Daoy (cell line): ENCODE results near the gene RPS6KA2. TPM values are rescaled to one million over a fixed set of nuclear protein-coding genes. Genes with fewer than 3 reads are reported as not detected.
A peak's percentile ranks its signal among the peaks of the same experiment; 100 is the strongest.
"Not testable (repeated sequence)": the region's sequence is repeated elsewhere in the genome, so short reads cannot be mapped to it uniquely, and the experiment has no call there.

Experiments used
- DNase-seq: peaks from one replicate; pipeline ENCODE4 v3.0.0-alpha.2; 2015; ENCODE audit warnings: low read depth
- total RNA-seq: library from RNA; depleted of rRNA; stranded (reverse); fragments of >200 nt; shearing (Covaris generic); gene quantifications from 2 replicates; pipeline ENCODE4 v1.2.3, GENCODE V29; 2014

Gene RPS6KA2
- total RNA-seq, 1 experiment from 2014 or later, result 5.5 TPM

- no peak for DNase-seq
Observed at GRCh38 chr6:166554316-166554715, 72.7 kb downstream of the RPS6KA2 start.

- peak; percentile 60 for DNase-seq
Observed at GRCh38 chr6:166553563-166554271, 73.3 kb downstream of the RPS6KA2 start.

- no peak for DNase-seq
Observed at GRCh38 chr6:166552600-166552999, 74.5 kb downstream of the RPS6KA2 start.

GRCh38 chr6:166551754-166552495 lies 75.1 kb downstream of the RPS6KA2 start:
- no peak for DNase-seq

- no peak for DNase-seq
Observed at GRCh38 chr6:166546653-166547052, 80.4 kb downstream of the RPS6KA2 start.

- DNase-seq, result no peak
Observed at GRCh38 chr6:166545156-166546034, 81.7 kb downstream of the RPS6KA2 start.

GRCh38 chr6:166544296-166544605 lies 82.8 kb downstream of the RPS6KA2 start:
- no peak for DNase-seq

GRCh38 chr6:166543603-166544295 lies 83.3 kb downstream of the RPS6KA2 start:
- DNase-seq, result no peak

GRCh38 chr6:166542580-166542912 lies 84.5 kb downstream of the RPS6KA2 start:
- peak; percentile 13 for DNase-seq

- DNase-seq, result no peak
Observed at GRCh38 chr6:166541876-166542579, 85.0 kb downstream of the RPS6KA2 start.

- DNase-seq, result no peak
Observed at GRCh38 chr6:166541366-166541765, 85.7 kb downstream of the RPS6KA2 start.

- peak; percentile 79 for DNase-seq
Observed at GRCh38 chr6:166540631-166541331, 86.3 kb downstream of the RPS6KA2 start.

GRCh38 chr6:166539543-166539942 lies 87.5 kb downstream of the RPS6KA2 start:
- DNase-seq, result no peak

- not testable (repeated sequence) for DNase-seq
Observed at GRCh38 chr6:166539011-166539385, 88.1 kb downstream of the RPS6KA2 start.

- DNase-seq, result no peak
Observed at GRCh38 chr6:166538297-166539010, 88.6 kb downstream of the RPS6KA2 start.

- DNase-seq, result no peak
Observed at GRCh38 chr6:166534658-166535406, 92.2 kb downstream of the RPS6KA2 start.

- DNase-seq, result no peak
Observed at GRCh38 chr6:166533205-166533824, 93.7 kb downstream of the RPS6KA2 start.

GRCh38 chr6:166532302-166532701 lies 94.7 kb downstream of the RPS6KA2 start:
- DNase-seq, result no peak
